ENCODE measurements around the gene TRAF2.

GRCh38 chr9:136945333-136946227 lies 59.3 kb downstream of the TRAF2 start:
- TF ChIP-seq POLR2A (IDR thresholded peaks at IDR 0.05; ENCODE audit: low read depth, low read length): no peak
- no peak for TF ChIP-seq POLR2AphosphoS5 (IDR thresholded peaks at IDR 0.05; ENCODE audit: low read depth, low read length)

Data from GM12892 (cell line).